ENCODE data around the gene KPNA3.

Gene KPNA3

DNA sequence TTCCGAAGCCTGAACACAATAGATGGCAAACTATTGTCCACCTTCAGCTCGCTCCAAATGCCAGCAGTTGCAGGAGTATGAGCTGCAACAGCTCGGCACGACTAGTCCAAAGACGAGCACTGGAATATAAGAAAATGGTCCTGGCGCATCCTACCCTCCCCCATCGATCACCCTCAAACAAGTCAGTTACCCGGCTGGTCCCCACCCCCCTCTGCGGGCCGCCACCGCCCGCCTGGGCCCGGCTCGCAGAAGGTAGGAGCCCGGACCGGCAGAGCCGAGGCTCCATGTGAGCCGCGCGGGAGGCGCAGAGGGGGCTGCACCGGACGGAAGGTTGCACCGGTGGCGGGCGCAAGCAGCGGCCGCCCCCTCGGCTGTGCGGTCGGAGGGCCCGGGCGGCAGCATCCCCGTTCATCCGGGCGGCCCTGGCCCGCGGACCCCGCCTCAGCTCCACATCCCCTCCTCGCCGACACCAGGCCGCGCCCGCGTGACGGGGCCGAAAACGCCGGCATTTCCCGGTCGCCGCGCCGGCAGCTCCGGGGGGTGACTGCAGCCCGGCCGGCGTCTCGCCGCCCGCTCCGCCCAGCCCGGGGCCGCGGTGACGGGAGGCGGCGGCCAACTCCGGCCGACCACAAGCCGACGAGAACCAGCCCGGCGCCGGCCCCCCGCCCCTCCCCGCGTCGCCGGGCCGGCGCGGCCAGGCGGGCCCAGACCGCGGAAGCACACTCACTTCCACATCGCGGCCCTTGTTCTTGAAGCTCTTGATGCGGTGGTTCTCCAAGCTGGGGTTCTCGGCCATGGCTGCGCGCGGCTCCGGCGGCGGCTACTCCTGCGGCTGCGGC lies 552 bp downstream of the KPNA3 start:
- Histone ChIP-seq H3K9me3 (ENCODE audit: low read depth, low read length) (no peaks in the 10 kb centered on the region), H3K36me3 (ENCODE audit: insufficient read depth, low read length) (peaks cover 17% of the 10 kb centered on the region), H3K4me3 (peak overlapping the region; percentile 84), H3K27ac (peak overlapping the region; percentile 81; the same call in 1 of the 2 replicates), H3K9ac (ENCODE audit: insufficient read length) (peak overlapping the region; percentile 85)
- TF ChIP-seq EZH2 (IDR thresholded peaks at IDR 0.05) (no peak), POLR2AphosphoS5 (IDR thresholded peaks at IDR 0.05; ENCODE audit: borderline replicate concordance, low read depth, low read length) (no peak), FOXP2 (optimal IDR thresholded peaks at IDR 0.05; ENCODE audit: control extremely low read depth, extremely low read length, insufficient read depth) (no peak)
- no peak for DNase-seq (ENCODE audit: low read depth, low spot score)

DNA sequence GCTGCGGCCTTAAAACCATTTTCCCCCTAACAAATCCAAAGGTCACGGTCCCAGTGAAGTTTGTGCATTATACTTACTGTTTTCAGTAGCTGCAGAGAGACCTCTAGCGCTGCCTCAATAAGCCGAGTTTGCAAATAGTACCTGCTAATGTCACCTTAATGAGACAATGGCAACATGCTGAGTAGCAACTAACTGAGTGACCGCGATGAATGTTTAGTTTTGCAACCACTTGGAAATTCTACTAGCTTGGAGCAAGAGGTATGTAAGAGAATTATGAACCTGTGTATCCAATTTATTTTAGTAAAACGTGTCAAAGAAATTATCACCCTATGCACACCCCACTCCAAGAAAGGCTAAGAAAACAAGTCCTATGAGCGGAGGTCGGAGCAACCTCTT lies 1.2 kb downstream of the KPNA3 start:
- no peaks in the 10 kb centered on the region for H3K9me3 ChIP-seq (ENCODE audit: low read depth, low read length)
- H3K36me3 ChIP-seq (ENCODE audit: insufficient read depth, low read length) = peaks cover 17% of the 10 kb centered on the region
- no peak for DNase-seq (ENCODE audit: low read depth, low spot score)
- peak overlapping the region; percentile 85 for H3K9ac ChIP-seq (ENCODE audit: insufficient read length)
- TF ChIP-seq POLR2AphosphoS5 (IDR thresholded peaks at IDR 0.05; ENCODE audit: borderline replicate concordance, low read depth, low read length) = no peak
- no peak for TF ChIP-seq FOXP2 (optimal IDR thresholded peaks at IDR 0.05; ENCODE audit: control extremely low read depth, extremely low read length, insufficient read depth)
- no peak for TF ChIP-seq EZH2 (IDR thresholded peaks at IDR 0.05)
- no peak overlapping the region; the same call in 1 of the 2 replicates for H3K27ac ChIP-seq
- H3K4me3 ChIP-seq = peak overlapping the region; percentile 84

DNA sequence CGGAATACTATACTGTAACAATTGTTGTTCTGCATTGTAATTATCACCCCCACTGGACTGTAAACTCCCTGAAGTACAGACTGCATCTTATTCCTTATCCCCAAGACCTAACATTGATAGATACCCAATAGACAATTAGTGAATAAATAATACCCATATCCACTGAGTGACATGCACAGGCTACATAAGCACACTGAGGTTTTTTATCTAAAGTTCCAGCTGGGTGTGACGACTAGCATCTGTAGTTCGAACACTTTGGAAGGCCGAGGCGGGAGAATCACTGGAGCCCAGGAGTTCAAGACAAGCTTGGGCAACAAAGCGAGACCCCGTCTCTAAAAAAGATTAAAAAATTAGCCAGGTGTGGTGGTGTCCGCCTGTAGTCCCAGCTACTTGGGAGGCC lies 2.5 kb downstream of the KPNA3 start:
- Histone ChIP-seq H3K9me3 (ENCODE audit: low read depth, low read length) (no peaks in the 10 kb centered on the region), H3K27ac (no peak overlapping the region), H3K4me3 (peak overlapping the region; percentile 84), H3K36me3 (ENCODE audit: insufficient read depth, low read length) (peaks cover 25% of the 10 kb centered on the region), H3K9ac (ENCODE audit: insufficient read length) (no peak overlapping the region)
- DNase-seq (ENCODE audit: low read depth, low spot score) = no peak
- TF ChIP-seq POLR2AphosphoS5 (IDR thresholded peaks at IDR 0.05; ENCODE audit: borderline replicate concordance, low read depth, low read length) (no peak), FOXP2 (optimal IDR thresholded peaks at IDR 0.05; ENCODE audit: control extremely low read depth, extremely low read length, insufficient read depth) (no peak), EZH2 (IDR thresholded peaks at IDR 0.05) (no peak)

DNA sequence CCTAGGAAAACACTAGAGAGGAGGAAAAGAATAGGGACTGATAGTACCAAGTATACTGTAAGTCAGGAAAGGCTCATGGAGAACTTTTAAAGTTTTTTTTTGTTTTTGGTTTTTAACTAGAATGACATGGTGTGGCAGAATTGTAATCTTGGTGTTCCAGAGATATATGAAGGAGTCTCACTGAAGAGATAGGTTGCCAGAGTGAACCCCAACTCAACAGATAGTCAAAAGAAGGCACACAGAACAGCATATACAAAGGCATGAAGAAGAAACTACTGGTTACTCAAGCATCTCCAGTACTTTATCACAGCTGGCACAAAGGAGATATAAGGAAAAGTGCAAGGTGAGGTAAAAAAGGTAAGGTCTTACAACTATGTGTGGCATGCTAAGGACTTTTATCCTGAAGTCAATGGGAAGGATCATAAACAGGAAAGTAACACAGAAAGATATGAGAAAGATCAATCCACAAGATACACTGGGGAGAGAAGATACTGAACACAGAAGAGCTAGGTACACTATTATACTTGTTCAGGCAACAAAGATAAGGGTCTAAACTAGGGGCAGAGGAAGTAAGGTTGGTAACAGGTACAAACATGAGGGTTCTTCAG lies 6.0 kb downstream of the KPNA3 start:
- no peak for DNase-seq (ENCODE audit: low read depth, low spot score)
- peaks cover 48% of the 10 kb centered on the region for H3K36me3 ChIP-seq (ENCODE audit: insufficient read depth, low read length)
- no peaks in the 10 kb centered on the region for H3K9me3 ChIP-seq (ENCODE audit: low read depth, low read length)
- TF ChIP-seq EZH2 (IDR thresholded peaks at IDR 0.05) = no peak
- TF ChIP-seq FOXP2 (optimal IDR thresholded peaks at IDR 0.05; ENCODE audit: control extremely low read depth, extremely low read length, insufficient read depth) = no peak
- TF ChIP-seq POLR2AphosphoS5 (IDR thresholded peaks at IDR 0.05; ENCODE audit: borderline replicate concordance, low read depth, low read length) = no peak
- no peak overlapping the region for H3K27ac ChIP-seq
- H3K9ac ChIP-seq (ENCODE audit: insufficient read length) = no peak overlapping the region
- H3K4me3 ChIP-seq = no peak overlapping the region

DNA sequence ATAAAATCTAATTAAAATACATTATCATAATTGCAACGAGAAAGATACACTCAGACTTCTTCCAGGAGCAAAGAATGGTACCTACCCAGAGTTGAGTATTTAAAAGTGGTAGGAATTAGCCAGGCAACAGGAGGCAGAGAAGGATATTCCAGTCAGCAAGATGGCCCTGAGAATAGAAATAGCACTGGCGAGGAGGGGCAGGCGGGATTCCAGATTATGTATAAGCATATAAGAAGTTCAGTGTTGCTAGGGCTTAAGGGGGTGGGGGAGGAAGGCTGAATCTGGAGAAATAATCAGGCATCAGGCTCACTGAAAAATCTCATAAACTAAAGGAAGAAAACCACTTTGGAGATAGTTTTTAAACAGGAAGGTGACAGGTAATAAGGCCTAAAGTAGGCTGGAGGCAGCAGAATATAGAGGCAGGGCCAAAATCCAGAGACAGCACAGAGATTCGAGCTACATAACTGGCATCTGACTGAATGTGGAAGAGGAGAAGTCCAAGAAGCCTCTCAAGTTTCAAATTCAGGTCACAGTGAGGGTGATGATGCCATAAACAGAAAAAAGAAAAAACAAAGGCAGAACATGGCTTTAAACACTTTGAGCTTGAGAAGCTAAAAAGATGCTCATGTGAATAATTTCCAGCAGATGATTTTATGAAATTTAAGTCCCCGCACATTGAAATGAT lies 7.5 kb downstream of the KPNA3 start:
- no peak for TF ChIP-seq POLR2AphosphoS5 (IDR thresholded peaks at IDR 0.05; ENCODE audit: borderline replicate concordance, low read depth, low read length)
- TF ChIP-seq EZH2 (IDR thresholded peaks at IDR 0.05) = no peak
- TF ChIP-seq FOXP2 (optimal IDR thresholded peaks at IDR 0.05; ENCODE audit: control extremely low read depth, extremely low read length, insufficient read depth) = no peak
- no peaks in the 10 kb centered on the region for H3K9me3 ChIP-seq (ENCODE audit: low read depth, low read length)
- H3K4me3 ChIP-seq = no peak overlapping the region
- DNase-seq (ENCODE audit: low read depth, low spot score) = no peak
- H3K9ac ChIP-seq (ENCODE audit: insufficient read length) = no peak overlapping the region
- no peak overlapping the region for H3K27ac ChIP-seq
- H3K36me3 ChIP-seq (ENCODE audit: insufficient read depth, low read length) = peaks cover 36% of the 10 kb centered on the region

DNA sequence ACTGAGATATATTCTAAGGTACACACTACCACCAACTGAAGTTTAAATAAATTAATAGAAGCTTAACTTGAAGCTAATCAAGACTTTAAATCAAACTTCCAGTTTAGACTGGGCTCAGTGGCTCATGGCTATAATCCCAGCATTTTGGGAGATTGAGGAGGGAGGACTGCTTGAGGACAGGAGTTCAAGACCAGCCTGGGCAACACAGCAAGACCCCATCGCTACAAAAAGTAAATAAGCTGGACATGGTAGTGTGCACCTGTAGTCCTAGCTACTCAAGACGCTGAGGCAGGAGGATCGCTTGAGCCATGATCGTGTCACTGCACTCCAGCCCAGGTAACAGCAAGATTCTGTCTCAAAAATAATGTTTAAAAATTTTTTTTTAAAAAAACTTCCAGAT lies 8.6 kb downstream of the KPNA3 start:
- TF ChIP-seq FOXP2 (optimal IDR thresholded peaks at IDR 0.05; ENCODE audit: control extremely low read depth, extremely low read length, insufficient read depth) (no peak), EZH2 (IDR thresholded peaks at IDR 0.05) (no peak), POLR2AphosphoS5 (IDR thresholded peaks at IDR 0.05; ENCODE audit: borderline replicate concordance, low read depth, low read length) (no peak)
- H3K27ac ChIP-seq = no peak overlapping the region
- DNase-seq (ENCODE audit: low read depth, low spot score) = no peak
- peaks cover 33% of the 10 kb centered on the region for H3K36me3 ChIP-seq (ENCODE audit: insufficient read depth, low read length)
- H3K9ac ChIP-seq (ENCODE audit: insufficient read length) = no peak overlapping the region
- no peaks in the 10 kb centered on the region for H3K9me3 ChIP-seq (ENCODE audit: low read depth, low read length)
- no peak overlapping the region for H3K4me3 ChIP-seq

DNA sequence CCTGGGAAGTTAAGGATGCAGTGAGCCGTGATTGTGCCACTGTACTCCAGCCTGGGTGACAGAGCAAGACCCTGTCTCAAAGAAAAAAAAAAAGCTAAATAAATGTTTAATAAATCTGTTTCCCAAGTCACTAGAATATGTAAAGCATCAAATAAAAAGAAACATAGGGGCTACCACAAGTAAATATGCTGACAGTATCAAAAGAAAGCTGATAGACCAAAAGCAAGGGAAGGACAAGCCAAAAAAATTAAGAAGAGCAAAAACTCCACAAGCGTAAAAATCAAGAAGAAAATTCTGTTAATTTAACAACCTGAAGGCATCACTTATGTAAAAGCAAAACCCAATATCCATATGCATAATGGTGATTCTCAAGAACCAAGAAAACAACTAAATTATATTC lies 9.7 kb downstream of the KPNA3 start:
- peaks cover 33% of the 10 kb centered on the region for H3K36me3 ChIP-seq (ENCODE audit: insufficient read depth, low read length)
- no peak for DNase-seq (ENCODE audit: low read depth, low spot score)
- no peak overlapping the region for H3K4me3 ChIP-seq
- TF ChIP-seq FOXP2 (optimal IDR thresholded peaks at IDR 0.05; ENCODE audit: control extremely low read depth, extremely low read length, insufficient read depth) (no peak), EZH2 (IDR thresholded peaks at IDR 0.05) (no peak), POLR2AphosphoS5 (IDR thresholded peaks at IDR 0.05; ENCODE audit: borderline replicate concordance, low read depth, low read length) (no peak)
- no peaks in the 10 kb centered on the region for H3K9me3 ChIP-seq (ENCODE audit: low read depth, low read length)
- H3K27ac ChIP-seq = no peak overlapping the region
- H3K9ac ChIP-seq (ENCODE audit: insufficient read length) = no peak overlapping the region

DNA sequence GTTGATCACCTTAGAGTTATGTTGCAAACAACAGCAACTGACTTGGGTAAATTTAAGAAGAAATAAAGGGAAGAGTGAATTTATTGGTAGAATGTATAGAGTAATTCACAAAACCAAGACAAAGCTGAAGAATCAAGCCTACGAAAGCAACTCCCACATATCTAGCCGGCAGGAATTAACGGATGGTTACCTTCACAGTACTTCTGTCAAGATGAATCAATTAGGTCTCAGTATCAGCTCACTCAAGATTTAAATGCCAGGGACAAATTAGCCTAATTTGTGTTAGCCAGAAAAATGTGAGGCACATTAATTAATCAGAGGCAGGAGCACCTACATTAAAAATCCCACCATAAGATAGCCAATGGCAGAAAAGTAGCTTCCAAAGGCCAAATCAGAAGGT lies 10.7 kb downstream of the KPNA3 start:
- TF ChIP-seq POLR2AphosphoS5 (IDR thresholded peaks at IDR 0.05; ENCODE audit: borderline replicate concordance, low read depth, low read length) = no peak
- H3K9me3 ChIP-seq (ENCODE audit: low read depth, low read length) = no peaks in the 10 kb centered on the region

More for the DNA sequence above, 10.7 kb downstream of the KPNA3 start:
- H3K27ac ChIP-seq = no peak overlapping the region
- H3K4me3 ChIP-seq = no peak overlapping the region
- no peak overlapping the region for H3K9ac ChIP-seq (ENCODE audit: insufficient read length)
- H3K36me3 ChIP-seq (ENCODE audit: insufficient read depth, low read length) = peaks cover 33% of the 10 kb centered on the region
- no peak for DNase-seq (ENCODE audit: low read depth, low spot score)
